NCI-H748 (cell line): ENCODE measurements around the gene MYH16.
"Not testable (repeated sequence)": the region's sequence is repeated elsewhere in the genome, so short reads cannot be mapped to it uniquely, and the experiment has no call there.

ENCODE experiments used
- DNase-seq: peaks from one replicate; lab custom pipeline; 2025; ENCODE audit not compliant: unreplicated experiment; lab: John Stamatoyannopoulos, UW

MYH16 gene

GRCh38 chr7:99350641-99351040, 78.0 kb downstream of the MYH16 start:
- DNase-seq: not testable (repeated sequence)

- no peak for DNase-seq
Measured at GRCh38 chr7:99352247-99352646, 79.6 kb downstream of the MYH16 start.

- no peak for DNase-seq
Measured at GRCh38 chr7:99355098-99355497, 82.5 kb downstream of the MYH16 start.

- DNase-seq: no peak
Measured at GRCh38 chr7:99357701-99358490, 85.3 kb downstream of the MYH16 start.

GRCh38 chr7:99358521-99358920, 85.9 kb downstream of the MYH16 start:
- not testable (repeated sequence) for DNase-seq

- no peak for DNase-seq
Measured at GRCh38 chr7:99359465-99360154, 87.0 kb downstream of the MYH16 start.
